PC-3 (cell line): ENCODE data around the gene HOXB2.

Experiments
- CTCF ChIP-seq: fragments of 300-600 bp; sonication (generic); conservative IDR thresholded peaks from 2 replicates; pipeline ENCODE4 v1.5.1; 2017; ENCODE audit warnings: antibody characterized with exemption, low read depth, mild to moderate bottlenecking, low read length
- EZH2 ChIP-seq: fragments of 300-600 bp; sonication (generic); IDR thresholded peaks from one replicate; pipeline ENCODE4 v1.6.1; 2017; ENCODE audit warnings: antibody characterized with exemption, mild to moderate bottlenecking, low read length; ENCODE audit not compliant: unreplicated experiment

DNA sequence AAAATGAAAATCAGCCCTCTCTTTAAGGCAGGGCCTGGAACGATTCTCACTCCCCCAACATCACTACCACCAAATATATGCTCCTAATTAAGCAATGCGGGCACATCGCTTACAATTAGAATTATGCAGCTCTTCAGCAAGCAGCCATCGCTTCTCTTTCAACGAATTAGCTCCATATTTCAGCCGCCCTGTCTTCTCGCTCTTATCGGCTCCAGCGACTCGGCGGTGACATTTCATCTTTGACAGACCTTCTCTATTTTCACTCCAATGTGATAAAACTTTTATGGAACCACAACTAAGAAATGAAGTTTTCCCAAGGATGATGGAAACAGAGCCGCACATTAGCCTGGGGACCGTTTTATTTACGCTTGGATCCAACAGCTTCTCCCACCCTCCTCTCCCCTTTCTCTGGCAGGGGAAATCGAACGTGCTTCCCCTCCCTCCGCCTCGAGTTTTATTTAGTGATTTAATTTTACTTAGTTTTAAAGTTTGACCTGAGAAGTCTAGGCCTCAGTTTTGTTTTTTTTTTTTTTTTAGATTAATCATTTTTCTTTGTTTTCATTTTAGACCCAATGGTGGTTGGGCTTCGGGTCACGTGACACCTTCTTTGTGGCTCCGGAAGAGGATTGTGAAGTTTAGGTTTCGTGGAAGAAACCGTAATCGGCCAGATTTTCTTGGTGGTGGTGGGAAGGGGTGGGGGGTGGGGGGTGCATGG is 3.1 kb upstream of the HOXB2 start:
- no peak for TF ChIP-seq EZH2
- TF ChIP-seq CTCF, result no peak
